NCI-H2196 treated with DMSO at 0.1 percent for 48 hours (cell line): Measurements from ENCODE around the gene TREM1.
"Not testable (repeated sequence)": the region's sequence is repeated elsewhere in the genome, so short reads cannot be mapped to it uniquely, and the experiment has no call there.

Experiments
- DNase-seq: peaks from one replicate; lab custom pipeline; 2025; ENCODE audit not compliant: unreplicated experiment; lab: John Stamatoyannopoulos, UW

TREM1 gene

GRCh38 chr6:41262401-41262800 lies 24.1 kb downstream of the TREM1 start:
- no peak for DNase-seq

- no peak for DNase-seq
Measured at GRCh38 chr6:41258196-41258493, 28.3 kb downstream of the TREM1 start.

GRCh38 chr6:41257369-41258195 lies 28.9 kb downstream of the TREM1 start:
- peak; percentile 6 for DNase-seq

GRCh38 chr6:41256383-41256782 lies 30.1 kb downstream of the TREM1 start:
- DNase-seq: no peak

GRCh38 chr6:41255638-41256246 lies 30.7 kb downstream of the TREM1 start:
- DNase-seq: no peak

GRCh38 chr6:41255110-41255509 lies 31.4 kb downstream of the TREM1 start:
- DNase-seq: no peak

GRCh38 chr6:41252401-41253169 lies 33.9 kb downstream of the TREM1 start:
- no peak for DNase-seq

GRCh38 chr6:41247882-41248705 lies 38.4 kb downstream of the TREM1 start:
- no peak for DNase-seq

GRCh38 chr6:41247288-41247865 lies 39.1 kb downstream of the TREM1 start:
- no peak for DNase-seq

- not testable (repeated sequence) for DNase-seq
Measured at GRCh38 chr6:41246529-41246928, 40.0 kb downstream of the TREM1 start.

- no peak for DNase-seq
Measured at GRCh38 chr6:41239467-41240159, 46.9 kb downstream of the TREM1 start.

- no peak for DNase-seq
Measured at GRCh38 chr6:41237128-41237527, 49.4 kb downstream of the TREM1 start.

- DNase-seq: no peak
Measured at GRCh38 chr6:41236276-41236675, 50.2 kb downstream of the TREM1 start.

GRCh38 chr6:41232667-41233066 lies 53.8 kb downstream of the TREM1 start:
- no peak for DNase-seq

GRCh38 chr6:41231246-41231645 lies 55.2 kb downstream of the TREM1 start:
- no peak for DNase-seq

- no peak for DNase-seq
Measured at GRCh38 chr6:41229721-41230120, 56.8 kb downstream of the TREM1 start.

- DNase-seq: no peak
Measured at GRCh38 chr6:41228616-41229015, 57.9 kb downstream of the TREM1 start.

GRCh38 chr6:41228096-41228495 lies 58.4 kb downstream of the TREM1 start, which contains the start of gene TREML4:
Gene TREML4, plus strand, starts transcription at chr6:41228349. Its CDS starts 79 bp downstream, at chr6:41228428.
- DNase-seq: no peak

- DNase-seq: no peak
Measured at GRCh38 chr6:41226752-41227151, 59.7 kb downstream of the TREM1 start.

- no peak for DNase-seq
Measured at GRCh38 chr6:41224800-41225199, 61.7 kb downstream of the TREM1 start.
